NCI-H1048 (cell line): ENCODE measurements around the gene MAP7D3.
A peak's percentile ranks its signal among the peaks of the same experiment; 100 is the strongest.
"Not testable (repeated sequence)": the region's sequence is repeated elsewhere in the genome, so short reads cannot be mapped to it uniquely, and the experiment has no call there.

Source experiments
- DNase-seq: peaks from one replicate; lab custom pipeline; 2025; lab: John Stamatoyannopoulos, UW

MAP7D3 gene, protein sequence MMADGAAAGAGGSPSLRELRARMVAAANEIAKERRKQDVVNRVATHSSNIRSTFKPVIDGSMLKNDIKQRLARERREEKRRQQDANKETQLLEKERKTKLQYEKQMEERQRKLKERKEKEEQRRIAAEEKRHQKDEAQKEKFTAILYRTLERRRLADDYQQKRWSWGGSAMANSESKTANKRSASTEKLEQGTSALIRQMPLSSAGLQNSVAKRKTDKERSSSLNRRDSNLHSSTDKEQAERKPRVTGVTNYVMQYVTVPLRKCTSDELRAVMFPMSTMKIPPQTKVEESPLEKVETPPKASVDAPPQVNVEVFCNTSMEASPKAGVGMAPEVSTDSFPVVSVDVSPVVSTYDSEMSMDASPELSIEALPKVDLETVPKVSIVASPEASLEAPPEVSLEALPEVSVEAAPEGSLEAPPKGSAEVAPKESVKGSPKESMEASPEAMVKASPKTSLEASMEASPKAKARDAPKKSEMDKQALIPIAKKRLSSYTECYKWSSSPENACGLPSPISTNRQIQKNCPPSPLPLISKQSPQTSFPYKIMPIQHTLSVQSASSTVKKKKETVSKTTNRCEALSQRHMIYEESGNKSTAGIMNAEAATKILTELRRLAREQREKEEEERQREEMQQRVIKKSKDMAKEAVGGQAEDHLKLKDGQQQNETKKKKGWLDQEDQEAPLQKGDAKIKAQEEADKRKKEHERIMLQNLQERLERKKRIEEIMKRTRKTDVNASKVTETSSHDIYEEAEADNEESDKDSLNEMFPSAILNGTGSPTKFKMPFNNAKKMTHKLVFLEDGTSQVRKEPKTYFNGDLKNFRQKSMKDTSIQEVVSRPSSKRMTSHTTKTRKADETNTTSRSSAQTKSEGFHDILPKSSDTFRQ

DNA sequence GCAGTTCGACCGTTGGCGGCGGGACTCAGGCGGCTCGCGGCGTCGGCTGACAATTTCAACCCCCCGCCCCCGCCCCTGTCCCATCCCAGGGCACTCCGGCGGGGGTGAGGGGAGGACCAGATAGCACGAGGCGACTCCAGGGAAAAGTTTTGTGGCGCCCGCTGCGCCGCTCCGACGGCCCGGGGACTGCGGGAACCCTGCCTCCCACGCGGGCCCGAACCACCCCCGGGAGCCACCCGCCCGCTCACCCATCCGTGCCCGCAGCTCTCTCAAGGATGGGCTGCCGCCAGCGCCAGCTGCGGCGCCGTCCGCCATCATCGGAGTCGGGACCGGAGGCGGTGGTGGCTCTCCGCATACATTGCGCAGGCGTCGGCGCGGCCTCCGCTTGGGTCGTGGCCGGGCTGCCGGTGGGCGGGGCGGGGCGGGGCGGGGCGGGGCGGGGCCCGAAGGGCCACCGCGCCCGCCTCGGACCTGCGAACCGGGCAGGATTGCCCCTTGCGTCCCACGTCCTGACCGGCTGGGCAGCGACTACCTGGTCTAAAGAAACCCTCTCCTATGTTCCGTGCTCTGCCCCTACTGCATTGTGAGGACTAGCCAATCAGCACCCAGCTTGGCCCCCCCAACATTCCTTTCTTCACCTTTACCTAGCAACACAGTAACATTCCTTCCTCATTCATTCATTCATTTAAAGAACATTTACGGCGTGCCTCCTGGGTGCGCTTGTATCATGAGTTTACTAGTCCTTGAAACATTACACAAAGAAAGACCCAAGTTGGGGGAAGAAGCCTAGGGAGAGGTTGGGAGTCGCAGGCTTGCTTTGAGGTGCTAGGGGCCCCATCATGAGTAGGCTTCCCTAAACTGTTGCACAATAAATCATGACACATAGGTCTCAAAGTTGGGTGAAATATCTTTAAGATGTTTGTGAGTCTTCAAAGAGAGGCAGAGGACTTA is at the start of gene MAP7D3:
Gene MAP7D3, minus strand, starts transcription at position 360 of the 951 bp plus-strand sequence. Its CDS starts 42 bp downstream, at position 318.
- DNase-seq = no peak

DNA sequence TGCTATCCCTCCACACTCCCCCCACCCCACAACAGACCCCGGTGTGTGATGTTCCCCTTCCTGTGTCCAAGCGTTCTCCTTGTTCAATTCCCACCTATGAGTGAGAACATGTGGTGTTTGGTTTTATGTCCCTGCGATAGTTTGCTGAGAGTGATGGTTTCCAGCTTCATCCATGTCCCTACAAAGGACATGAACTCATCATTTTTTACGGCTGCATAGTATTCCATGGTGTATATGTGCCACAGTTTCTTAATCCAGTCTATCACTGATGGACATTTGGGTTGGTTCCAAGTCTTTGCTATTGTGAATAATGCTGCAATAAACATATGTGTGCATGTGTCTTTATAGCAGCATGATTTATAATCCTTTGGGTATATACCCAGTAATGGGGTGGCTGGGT is 49.5 kb upstream of the MAP7D3 start, which contains the start of gene ADGRG4:
Gene ADGRG4, plus strand, starts transcription at position 243 of the 400 bp plus-strand sequence. CDS start 7,815 bp downstream, outside the sequence.
- not testable (repeated sequence) for DNase-seq

DNA sequence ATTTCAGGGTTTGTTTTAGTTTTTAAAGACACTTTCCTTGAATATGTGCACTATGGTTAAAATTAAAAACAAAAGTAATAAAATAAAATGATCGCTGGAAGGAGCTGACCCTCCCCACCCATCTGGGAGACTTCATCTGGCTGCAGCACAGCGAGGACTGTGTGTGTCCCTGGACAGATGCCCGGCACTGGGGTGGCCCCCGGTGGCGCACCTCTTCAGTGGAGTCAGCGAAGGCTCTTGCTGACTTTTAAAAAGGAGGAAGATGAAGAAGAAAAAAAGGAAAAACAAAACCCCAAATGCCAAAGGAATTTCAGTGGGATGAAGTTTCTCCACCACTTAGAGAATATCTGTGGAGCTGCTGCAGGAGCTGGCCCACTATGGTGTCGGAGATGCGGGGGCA is 44.2 kb upstream of the MAP7D3 start:
- DNase-seq = no peak

DNA sequence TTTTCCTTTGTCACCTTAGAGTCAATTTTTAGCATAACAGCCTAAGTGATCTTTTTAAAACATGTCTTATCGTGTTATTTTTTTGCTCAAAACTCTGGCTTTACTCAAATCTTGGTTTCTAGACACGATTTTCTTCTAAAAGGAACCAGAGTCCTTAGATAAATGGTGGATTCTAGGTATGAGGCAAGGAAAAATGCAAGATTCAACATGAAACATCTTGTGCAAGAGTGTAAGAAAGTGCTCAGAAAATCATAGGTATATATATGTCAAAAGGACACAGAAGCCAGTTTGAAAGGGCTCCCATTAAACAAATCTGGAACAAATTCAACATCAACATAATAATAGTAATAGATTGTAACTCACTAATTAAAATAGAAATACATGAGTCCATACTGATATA is 41.5 kb upstream of the MAP7D3 start:
- DNase-seq = no peak

DNA sequence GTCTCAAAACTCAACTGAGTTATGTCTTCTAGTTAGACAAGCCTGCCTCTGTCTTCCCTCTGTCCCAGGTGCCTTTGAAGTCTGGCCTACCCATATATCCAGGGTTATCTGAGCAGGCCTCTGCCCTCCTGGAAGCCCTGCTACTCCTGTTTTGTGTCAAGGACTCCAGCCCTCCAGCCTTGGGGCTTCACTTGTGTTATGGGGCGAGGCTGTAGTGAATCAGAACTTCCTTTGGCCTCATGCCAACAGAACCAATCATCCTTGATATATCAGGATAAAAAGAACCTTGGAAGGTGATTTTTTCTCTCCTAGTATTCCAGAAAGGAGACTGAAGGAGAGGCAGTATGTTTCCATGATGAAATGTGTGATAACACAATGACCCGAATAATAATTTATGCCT is 40.6 kb upstream of the MAP7D3 start:
- no peak for DNase-seq

DNA sequence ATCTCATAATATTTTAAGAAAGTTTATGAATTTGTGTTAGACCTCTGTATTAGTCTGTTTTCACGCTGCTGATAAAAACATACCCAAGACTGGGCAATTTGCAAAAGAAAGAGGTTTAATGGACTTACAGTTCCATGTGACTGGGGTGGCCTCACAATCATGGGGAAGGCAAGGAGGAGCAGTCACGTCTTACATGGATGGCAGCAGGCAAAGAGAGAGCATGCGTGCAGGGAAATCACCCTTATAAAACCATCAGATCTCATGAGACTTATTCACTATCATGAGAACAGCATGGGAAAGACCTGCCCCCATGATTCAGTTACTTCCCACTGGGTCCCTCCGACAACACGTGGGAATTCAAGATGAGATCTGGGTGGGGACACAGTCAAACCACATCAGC is 35.2 kb upstream of the MAP7D3 start:
- not testable (repeated sequence) for DNase-seq

DNA sequence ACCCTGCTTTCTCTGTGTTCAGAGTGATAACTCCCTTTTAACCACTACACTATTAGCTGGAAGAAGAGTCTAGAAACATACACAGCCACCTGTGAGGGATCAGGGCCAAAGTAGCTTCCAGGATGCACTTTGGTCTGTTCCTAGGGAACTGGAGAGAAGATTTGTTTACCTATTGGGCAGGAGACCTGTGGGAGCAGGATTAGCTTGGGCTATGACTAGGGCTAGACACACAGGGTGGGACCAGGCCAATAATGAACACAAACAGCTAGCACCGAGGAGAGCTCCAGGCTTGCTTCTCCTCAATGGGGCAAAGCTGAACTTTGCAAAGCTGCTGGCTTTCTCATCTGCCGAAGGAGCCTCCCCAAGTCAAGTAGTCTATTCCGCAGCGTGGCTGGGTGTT is 24.4 kb upstream of the MAP7D3 start:
- no peak for DNase-seq

DNA sequence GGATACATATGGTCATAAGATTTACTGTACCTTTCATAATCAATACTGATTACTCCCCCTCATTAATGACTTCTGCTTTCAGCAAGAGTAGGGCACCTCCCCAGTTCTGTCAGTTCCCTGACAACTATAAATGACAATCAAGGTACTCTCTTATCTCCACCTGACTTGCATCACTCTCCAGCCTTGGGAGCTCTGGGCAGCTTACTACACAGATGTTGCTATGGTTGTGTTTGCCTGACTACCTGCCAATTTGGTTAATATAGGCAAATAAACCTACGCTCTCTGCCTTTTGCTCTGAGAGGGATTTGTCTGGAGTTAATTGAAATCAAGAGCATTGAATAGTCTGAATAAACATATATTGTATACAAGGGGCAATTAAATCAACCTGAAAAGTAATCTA is 22.8 kb upstream of the MAP7D3 start:
- DNase-seq = peak; percentile 7

DNA sequence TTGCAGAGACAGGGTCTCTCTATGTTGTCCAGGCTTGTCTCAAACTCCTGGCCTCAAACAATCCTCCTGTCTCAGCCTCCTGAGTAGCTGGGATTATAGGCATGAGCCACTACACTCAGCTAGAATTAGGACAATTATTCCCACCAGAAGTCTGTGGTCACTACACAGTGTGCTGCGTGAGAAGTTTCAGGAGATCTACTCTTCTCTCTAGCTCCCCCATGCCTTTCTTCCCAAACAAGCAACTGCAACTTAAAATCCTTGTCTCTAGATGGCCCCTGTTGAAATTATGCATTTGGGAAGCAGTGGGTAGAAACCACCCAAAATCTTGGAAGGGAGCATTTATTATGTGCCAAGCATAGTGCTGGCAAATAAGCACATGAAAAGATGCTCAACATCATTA is 21.1 kb upstream of the MAP7D3 start:
- no peak for DNase-seq

DNA sequence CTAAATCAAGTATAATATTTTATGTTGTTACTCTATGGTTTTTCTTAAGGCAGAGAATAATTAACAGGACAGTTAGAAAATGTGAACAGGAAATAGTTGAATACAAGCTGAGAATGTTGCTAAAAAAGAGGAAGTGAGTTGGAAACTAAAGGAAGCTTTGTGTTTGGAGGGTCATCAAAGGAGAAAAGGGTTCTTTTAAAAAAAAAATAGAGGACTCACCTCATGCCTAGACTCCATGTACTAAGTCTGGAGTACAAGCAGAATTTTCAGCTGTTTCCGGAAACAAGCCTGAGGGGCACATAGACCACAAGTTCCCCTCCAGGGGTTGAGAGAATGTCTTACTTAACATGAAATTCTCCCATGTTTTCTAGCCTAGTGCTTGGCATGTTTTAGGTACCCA is 20.1 kb upstream of the MAP7D3 start:
- no peak for DNase-seq

DNA sequence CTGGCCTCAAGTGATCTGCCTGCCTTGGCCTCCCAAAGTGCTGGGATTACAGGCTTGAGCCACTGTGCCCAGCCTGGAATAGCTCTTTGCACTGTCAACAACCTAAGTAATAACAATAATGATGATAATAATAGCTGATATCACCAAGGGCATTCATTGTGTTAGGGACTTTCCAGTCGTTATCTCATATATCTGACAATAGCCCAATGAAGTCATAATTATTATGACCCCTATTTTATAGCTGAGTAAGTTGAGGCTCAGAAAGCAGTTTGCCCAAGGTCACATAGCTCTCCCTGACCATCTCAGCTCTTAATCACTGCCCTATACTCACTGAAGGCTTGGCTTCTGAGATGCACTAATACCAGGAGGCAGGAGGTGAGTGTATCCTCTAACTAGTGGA is 18.7 kb upstream of the MAP7D3 start:
- DNase-seq = no peak

DNA sequence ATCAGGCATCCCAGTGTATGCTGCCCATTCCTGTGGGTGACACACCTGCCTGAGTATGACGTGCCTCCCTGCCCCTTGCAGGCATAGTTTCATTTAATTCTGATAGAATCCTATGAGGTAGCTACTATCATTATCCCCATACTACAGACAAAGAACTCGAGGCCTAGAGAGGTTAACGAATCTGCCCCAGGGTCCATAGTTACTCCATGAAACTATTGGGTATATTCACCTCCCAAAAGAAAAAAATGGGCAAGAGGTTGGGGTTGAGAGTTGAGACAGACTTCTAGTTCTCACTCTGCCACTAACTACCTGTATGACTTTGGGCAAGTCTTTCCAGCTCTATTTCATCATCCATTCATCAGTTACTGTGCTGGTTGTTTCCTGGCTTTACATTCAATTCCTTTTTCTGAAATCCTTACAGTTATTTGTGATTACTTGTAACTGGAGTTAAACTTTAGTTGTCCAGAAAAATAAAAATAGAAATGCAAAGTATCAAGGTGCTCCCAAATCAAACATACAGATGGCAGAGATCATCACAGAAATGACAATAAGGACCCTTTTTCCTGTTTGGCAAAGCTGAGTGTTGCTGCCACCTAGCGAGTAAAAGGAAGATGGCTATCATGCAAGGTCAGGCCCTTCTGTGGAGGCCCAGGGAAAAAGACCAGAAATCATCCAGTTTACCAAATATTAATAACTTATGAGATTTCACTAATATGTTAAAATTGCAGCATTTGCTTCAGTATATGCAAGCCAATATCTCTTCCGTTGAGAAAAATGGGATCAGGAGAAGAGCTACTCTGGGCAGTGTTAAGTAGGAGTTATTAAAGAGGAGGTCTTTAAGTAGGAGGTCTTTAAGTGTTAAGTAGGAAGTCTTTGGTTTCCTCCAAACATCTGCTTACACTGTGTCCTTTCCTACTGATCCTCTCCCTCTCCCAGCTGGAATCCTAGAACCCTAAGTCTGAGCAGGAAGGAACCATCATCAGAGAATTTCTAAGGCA is 17.1 kb upstream of the MAP7D3 start:
- DNase-seq = peak; percentile 9

DNA sequence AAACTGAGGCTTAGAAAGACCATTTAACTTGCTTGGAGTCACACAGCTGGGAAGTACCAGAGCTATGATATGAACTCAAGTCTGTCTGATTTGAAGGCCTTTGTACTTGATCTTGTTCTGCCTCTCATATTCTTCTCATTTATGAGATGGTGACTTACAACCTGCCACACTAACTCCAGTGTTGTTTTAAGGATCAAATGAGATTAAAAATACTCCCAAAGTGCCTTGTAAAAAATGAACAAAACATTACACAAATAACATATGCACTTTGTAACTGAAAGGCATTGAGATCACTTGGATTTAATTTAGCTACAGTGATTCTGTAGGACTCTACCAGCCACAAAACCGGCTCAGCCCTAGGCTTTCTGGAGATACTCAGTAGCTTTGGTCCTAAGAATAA is 15.6 kb upstream of the MAP7D3 start:
- DNase-seq = no peak

DNA sequence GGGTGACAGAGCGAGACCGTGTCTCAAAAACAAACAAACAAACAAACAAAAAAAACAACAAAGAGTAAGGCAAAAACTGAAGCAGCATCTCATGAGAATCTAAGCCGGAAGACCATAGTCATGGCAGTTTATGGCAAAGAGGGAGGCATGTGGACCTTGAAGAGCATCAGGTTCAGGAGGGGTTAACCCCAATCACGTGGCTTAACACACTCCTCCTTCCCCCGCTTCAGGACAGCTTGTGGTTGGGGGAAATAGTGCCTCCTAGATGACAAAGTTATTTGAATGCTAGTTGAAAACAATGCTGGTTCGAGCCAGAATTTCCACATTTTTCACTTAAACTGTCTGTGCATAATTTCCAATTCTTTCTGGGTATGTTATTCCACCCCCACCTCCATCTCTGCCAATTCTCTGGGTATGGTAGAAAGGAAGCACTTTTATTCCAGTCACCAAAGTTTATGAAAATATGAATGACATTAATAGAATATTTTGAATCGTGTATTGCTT is 11.7 kb upstream of the MAP7D3 start:
- no peak for DNase-seq

DNA sequence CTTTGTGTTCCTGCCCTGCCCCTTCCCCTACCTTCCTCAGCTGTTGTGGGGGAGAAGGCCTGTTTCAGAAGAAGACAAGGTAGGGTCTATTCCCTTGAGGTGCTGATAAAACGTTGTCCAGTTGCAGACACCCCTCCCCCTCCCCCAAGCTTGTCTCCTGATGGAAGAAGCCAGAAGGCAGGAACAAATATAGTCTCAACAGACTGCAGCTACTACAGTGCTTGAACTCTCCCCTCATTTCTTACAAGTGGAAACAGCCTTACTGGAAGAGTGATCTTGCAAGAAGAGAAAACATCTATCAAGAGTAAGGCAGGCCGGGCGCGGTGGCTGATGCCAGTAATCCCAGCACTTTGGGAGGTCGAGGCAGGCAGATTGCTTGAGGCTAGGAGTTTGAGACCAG is 11.0 kb upstream of the MAP7D3 start:
- DNase-seq = no peak

DNA sequence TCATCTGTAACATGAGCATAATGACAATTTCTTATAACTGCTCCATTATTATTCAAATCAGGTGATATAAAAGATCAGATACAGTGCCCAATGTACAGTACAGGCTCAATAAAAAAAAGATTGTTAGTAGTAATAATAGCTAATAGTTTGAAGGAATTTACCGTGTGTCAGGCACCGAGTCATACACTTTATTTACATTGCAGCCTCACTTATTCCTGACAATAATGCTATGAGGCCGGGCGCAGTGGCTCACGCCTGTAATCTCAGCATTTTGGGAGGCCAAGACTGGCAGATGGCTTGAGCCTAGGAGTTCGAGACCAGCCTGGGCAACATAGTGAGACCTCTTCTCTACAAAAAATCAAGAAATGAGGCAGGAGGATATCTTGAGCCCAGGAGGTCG is 10.1 kb upstream of the MAP7D3 start:
- no peak for DNase-seq

DNA sequence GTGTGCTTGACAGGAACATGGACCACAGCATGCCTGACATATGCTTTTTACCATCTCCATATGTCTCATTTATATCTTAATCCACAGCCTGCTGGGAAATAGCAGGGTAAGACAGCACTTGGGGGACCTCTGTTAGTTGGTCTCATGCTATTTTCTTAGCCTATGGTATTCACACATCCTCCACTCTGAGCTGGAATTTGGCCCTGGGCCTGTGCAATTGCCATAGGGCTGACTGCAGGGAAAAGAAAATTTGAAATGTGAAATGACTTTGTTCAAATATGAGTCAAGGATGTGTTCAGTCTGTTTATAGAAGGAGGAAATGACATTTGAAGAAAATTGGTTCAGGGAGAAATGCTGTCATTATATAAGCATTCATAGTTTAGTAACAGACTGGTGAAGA is 9.6 kb upstream of the MAP7D3 start:
- DNase-seq = no peak

DNA sequence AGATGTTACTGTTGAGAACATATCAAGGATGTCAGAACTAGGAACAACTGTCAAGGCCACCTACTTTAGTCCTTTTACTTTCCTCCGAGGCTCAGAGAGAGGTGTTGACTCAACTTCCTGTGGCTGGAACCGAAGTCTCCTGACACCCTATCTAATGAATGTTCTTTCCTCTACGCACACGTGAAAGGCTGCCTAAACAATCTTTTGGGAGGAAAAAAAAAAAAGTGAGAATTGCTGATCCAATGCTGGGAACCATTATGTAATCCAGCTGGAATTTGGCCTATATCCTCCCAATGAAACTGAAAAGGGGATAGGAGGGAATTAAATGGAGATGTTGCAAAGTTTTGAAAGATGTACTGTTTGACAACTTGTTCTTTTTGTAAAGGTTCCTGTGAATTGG is 8.3 kb upstream of the MAP7D3 start:
- DNase-seq = no peak

DNA sequence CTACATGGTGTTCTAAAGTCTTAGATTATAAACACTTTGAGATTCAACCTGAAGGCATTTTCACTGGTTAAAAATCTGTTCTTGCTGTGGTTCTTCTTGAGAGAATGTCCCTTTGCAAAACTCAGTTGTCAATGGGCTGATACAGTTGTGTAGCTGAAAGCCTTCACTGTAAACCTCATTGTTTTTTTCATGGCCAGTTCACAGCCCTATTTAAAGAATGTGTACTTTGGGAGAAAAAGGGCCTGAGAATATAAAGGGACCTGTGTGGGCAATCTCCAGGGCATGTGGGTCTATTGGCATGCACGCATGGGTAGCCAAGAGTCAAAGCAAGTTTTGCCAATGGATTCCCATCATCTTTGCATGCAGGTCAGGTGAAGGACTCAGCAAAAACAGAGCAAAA is 7.8 kb upstream of the MAP7D3 start:
- no peak for DNase-seq

DNA sequence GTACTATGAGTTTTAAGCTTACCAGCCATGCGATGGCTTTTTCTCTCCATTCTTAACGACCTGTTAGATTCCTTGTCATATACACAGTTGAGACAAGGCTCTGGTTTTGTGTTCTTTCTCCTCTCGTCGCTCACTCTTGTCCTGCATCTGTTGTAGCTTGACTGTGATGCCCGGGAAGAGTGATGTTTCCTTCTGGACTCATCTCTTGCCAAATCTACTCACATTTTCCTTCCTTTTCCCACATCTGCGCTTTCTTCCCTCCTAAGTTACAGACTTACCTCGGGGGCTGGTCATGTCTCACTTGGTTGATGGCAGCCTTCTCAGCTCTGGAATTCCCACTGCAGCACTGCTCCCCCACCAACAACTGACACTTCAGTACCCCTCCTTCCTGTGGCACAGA is 4.8 kb upstream of the MAP7D3 start:
- no peak for DNase-seq
